ENCODE results near the gene RAB3B. TPM values are rescaled to one million over a fixed set of nuclear protein-coding genes. Genes with fewer than 3 reads are reported as not detected.

RAB3B gene
- total and polyA plus RNA-seq, 9 of the 15 experiments (the other 6 are each of a cell fraction or from before 2014, with no cell fraction given) = 0.07 to 0.47 (median 0.27) TPM

- TF ChIP-seq MGA (IDR thresholded peaks at IDR 0.05) (peak; percentile 29; the same call in 1 of the 2 replicates), ARID1B (IDR thresholded peaks at IDR 0.05) (peak; percentile 37; the same call in 1 of the 2 replicates), MTA3 (IDR thresholded peaks at IDR 0.05; ENCODE audit: borderline replicate concordance) (peak; percentile 21; the same call in 1 of the 2 replicates), DIDO1 (tag; IDR thresholded peaks at IDR 0.05; ENCODE audit: low read depth) (no peak), ZSCAN29 (IDR thresholded peaks at IDR 0.05) (no peak), EP300 (IDR thresholded peaks at IDR 0.05; ENCODE audit: low read length) (peak; percentile 33; the same call in 1 of the 2 replicates), SMAD4 (CRISPR knock-in tag; conservative IDR thresholded peaks at IDR 0.05) (0 out of 2 replicates have a peak, but pooled peaks have one; percentile 37), PYGO2 (tag; IDR thresholded peaks at IDR 0.05) (no peak), EHMT2 (IDR thresholded peaks at IDR 0.05) (peak; percentile 71), JUND (IDR thresholded peaks at IDR 0.05; ENCODE audit: borderline replicate concordance, low read depth, low read length) (no peak), JUND (tag; IDR thresholded peaks at IDR 0.05; ENCODE audit: borderline replicate concordance, low read depth, low read length) (peak; percentile 12; the same call in 1 of the 3 replicates), VEZF1 (CRISPR knock-in tag; IDR thresholded peaks at IDR 0.05) (no peak), SOX6 (IDR thresholded peaks at IDR 0.05) (peak; percentile 42; the same call in 1 of the 2 replicates), ETV5 (CRISPR knock-in tag; IDR thresholded peaks at IDR 0.05; ENCODE audit: low read depth) (0 out of 2 replicates have a peak, but pooled peaks have one; percentile 19), ARID2 (IDR thresholded peaks at IDR 0.05) (0 out of 2 replicates have a peak, but pooled peaks have one; percentile 10), PKNOX1 (IDR thresholded peaks at IDR 0.05) (0 out of 2 replicates have a peak, but pooled peaks have one; percentile 19)
Observed at GRCh38 chr1:51954783-51955182, 35.7 kb downstream of the RAB3B start (continued).
